ENCODE measurements around the gene BTD.

- TF ChIP-seq, protein P1, sequence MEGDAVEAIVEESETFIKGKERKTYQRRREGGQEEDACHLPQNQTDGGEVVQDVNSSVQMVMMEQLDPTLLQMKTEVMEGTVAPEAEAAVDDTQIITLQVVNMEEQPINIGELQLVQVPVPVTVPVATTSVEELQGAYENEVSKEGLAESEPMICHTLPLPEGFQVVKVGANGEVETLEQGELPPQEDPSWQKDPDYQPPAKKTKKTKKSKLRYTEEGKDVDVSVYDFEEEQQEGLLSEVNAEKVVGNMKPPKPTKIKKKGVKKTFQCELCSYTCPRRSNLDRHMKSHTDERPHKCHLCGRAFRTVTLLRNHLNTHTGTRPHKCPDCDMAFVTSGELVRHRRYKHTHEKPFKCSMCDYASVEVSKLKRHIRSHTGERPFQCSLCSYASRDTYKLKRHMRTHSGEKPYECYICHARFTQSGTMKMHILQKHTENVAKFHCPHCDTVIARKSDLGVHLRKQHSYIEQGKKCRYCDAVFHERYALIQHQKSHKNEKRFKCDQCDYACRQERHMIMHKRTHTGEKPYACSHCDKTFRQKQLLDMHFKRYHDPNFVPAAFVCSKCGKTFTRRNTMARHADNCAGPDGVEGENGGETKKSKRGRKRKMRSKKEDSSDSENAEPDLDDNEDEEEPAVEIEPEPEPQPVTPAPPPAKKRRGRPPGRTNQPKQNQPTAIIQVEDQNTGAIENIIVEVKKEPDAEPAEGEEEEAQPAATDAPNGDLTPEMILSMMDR (IDR thresholded peaks at IDR 0.05; ENCODE audit: extremely low read depth in 1 of 2, insufficient read depth in 1 of 2, low read depth in 1 of 2, low read length in 2 of 2) = no peak
- TF ChIP-seq FOS (IDR thresholded peaks at IDR 0.05; ENCODE audit: borderline replicate concordance, insufficient read depth, low read length) = no peak
- no peak for TF ChIP-seq POLR2AphosphoS5 (IDR thresholded peaks at IDR 0.05; ENCODE audit: insufficient read depth, low read depth, low read length)
- TF ChIP-seq EZH2 (IDR thresholded peaks at IDR 0.05; ENCODE audit: borderline replicate concordance, low read depth, low read length, severe bottlenecking) = no peak
- TF ChIP-seq GATA2 (IDR thresholded peaks at IDR 0.05; ENCODE audit: insufficient read depth, insufficient read length, low read depth, low read length) = no peak
- no peak for TF ChIP-seq POLR2A (IDR thresholded peaks at IDR 0.05; ENCODE audit: low read depth, low read length)
- no peak for TF ChIP-seq JUN (IDR thresholded peaks at IDR 0.05; ENCODE audit: borderline replicate concordance, insufficient read depth, insufficient read length, low read depth)
Measured at GRCh38 chr3:15633159-15633558, 31.6 kb downstream of the BTD start.

Data from endothelial cell of umbilical vein (primary cell).